SK-N-SH (cell line): Measurements from ENCODE around the gene TRIM67.

Experiments
- CTCF ChIP-seq: fragments of 200-600 bp; sonication (generic); IDR thresholded peaks from 2 replicates; pipeline ENCODE4 v1.6.1; 2017; ENCODE audit warnings: antibody characterized with exemption, mild to moderate bottlenecking, moderate library complexity
- FOXJ3 ChIP-seq: sonication (generic); formaldehyde crosslinking; IDR thresholded peaks from 2 replicates; pipeline ENCODE4 v1.5.1; 2020; ENCODE audit warnings: mild to moderate bottlenecking, missing genetic modification reagents
- POLR2AphosphoS5 ChIP-seq: IDR thresholded peaks from 2 replicates; pipeline ENCODE4 v1.6.1; 2012; ENCODE audit warnings: low read depth, low read length

- no peak for TF ChIP-seq CTCF
- no peak for TF ChIP-seq POLR2AphosphoS5
- no peak for TF ChIP-seq FOXJ3 (CRISPR knock-in tag)
Observed at GRCh38 chr1:231196728-231197127, 34.9 kb downstream of the TRIM67 start.
